AG04450 (cell line): ENCODE results near the gene DYSF. TPM values are rescaled to one million over a fixed set of nuclear protein-coding genes. Genes with fewer than 3 reads are reported as not detected.
A peak's percentile ranks its signal among the peaks of the same experiment; 100 is the strongest.

ENCODE experiments used
- CTCF ChIA-PET: fragments of 300-600, 350-600 bp; formaldehyde crosslinking; extraction: SDS; loops from one replicate; lab custom pipeline; 2022; ENCODE audit warnings: antibody characterized with exemption, inconsistent platforms; lab: Charles Lee
- POLR2A ChIA-PET: fragments of 350-600 bp; formaldehyde crosslinking; extraction: SDS; loops from one replicate; lab custom pipeline; 2021; ENCODE audit warnings: antibody characterized with exemption, inconsistent platforms; lab: Yijun Ruan, JAX
- DNase-seq: peaks from one replicate; pipeline ENCODE4 v3.0.0-alpha.2; 2011; ENCODE audit warnings: low read depth, low spot score
- H3K27ac ChIP-seq: one replicate; pipeline ENCODE4 v1.5.1; 2012; ENCODE audit warnings: low read depth, low read length, control low read depth
- H3K27me3 ChIP-seq: one replicate; pipeline ENCODE4 v1.6.0; 2012; ENCODE audit warnings: low read length; ENCODE audit not compliant: control insufficient read depth, insufficient read depth
- H3K4me3 ChIP-seq: 2 replicates; pipeline ENCODE4 v1.5.1; 2011; ENCODE audit warnings: mild to moderate bottlenecking, low read depth, low read length, control low read depth
- H3K9me3 ChIP-seq: 2 replicates; pipeline ENCODE4 v1.5.1; 2012; ENCODE audit warnings: low read length; ENCODE audit not compliant: control insufficient read depth, insufficient read depth
- CTCF ChIP-seq: IDR thresholded peaks from 2 replicates; pipeline ENCODE4 v1.5.1; 2011; ENCODE audit warnings: low read depth, low read length, control low read depth, inconsistent platforms
- polyA plus RNA-seq: library from polyadenylated mRNA; depleted of rRNA; stranded (reverse); fragments of >200 nt; gene quantifications from 2 replicates; pipeline ENCODE4 v1.2.3, GENCODE V29; 2011

The DYSF gene
- polyA plus RNA-seq, 1 experiment = 0.07 TPM

GRCh38 chr2:71510196-71510807 is 56.9 kb downstream of the DYSF start:
- ChIA-PET POLR2A (interaction anchor here (0.7 kb wide), 2 partner anchors 47 to 125 kb away, joined by 3 read pairs; no protein-coding TSS in a partner anchor), CTCF (interaction anchor here (0.6 to 12.7 kb wide), 29 partner anchors 9 to 1300 kb away, joined by 3 to 467 read pairs (median 5); partner anchors contain the start of gene ZNF638)
- peak; percentile 94 for TF ChIP-seq CTCF
- no peak overlapping the region for H3K27ac ChIP-seq
- no peaks in the 10 kb centered on the region for H3K9me3 ChIP-seq
- peak; percentile 27 for DNase-seq
- no peak overlapping the region for H3K4me3 ChIP-seq
- H3K27me3 ChIP-seq = peaks cover 18% of the 10 kb centered on the region

GRCh38 chr2:71510938-71511337 is 57.6 kb downstream of the DYSF start:
- Histone ChIP-seq H3K27ac (no peak overlapping the region), H3K9me3 (no peaks in the 10 kb centered on the region), H3K4me3 (no peak overlapping the region), H3K27me3 (peaks cover 21% of the 10 kb centered on the region)
- ChIA-PET CTCF (interaction anchor here (0.6 to 12.7 kb wide), 25 partner anchors 9 to 1300 kb away, joined by 3 to 467 read pairs (median 5); partner anchors contain the start of gene ZNF638), POLR2A (no interaction called here)
- DNase-seq = no peak
- no peak for TF ChIP-seq CTCF

- Histone ChIP-seq H3K27ac (no peak overlapping the region), H3K27me3 (peaks cover 26% of the 10 kb centered on the region), H3K4me3 (no peak overlapping the region), H3K9me3 (no peaks in the 10 kb centered on the region)
- CTCF ChIA-PET = interaction anchor here (0.6 to 12.7 kb wide), 8 partner anchors 51 to 356 kb away, joined by 3 to 467 read pairs (median 12); partner anchors contain the start of gene ZNF638
- POLR2A ChIA-PET = no interaction called here
- TF ChIP-seq CTCF = no peak
- no peak for DNase-seq
Measured at GRCh38 chr2:71511776-71512175, 58.4 kb downstream of the DYSF start.

- CTCF ChIA-PET = interaction anchor here (0.6 to 12.7 kb wide), 5 partner anchors 51 to 356 kb away, joined by 3 to 467 read pairs (median 4); no protein-coding TSS in a partner anchor
- TF ChIP-seq CTCF = no peak
- no peaks in the 10 kb centered on the region for H3K9me3 ChIP-seq
- H3K27me3 ChIP-seq = peaks cover 28% of the 10 kb centered on the region
- H3K4me3 ChIP-seq = no peak overlapping the region
- DNase-seq = no peak
- POLR2A ChIA-PET = no interaction called here
- no peak overlapping the region for H3K27ac ChIP-seq
Measured at GRCh38 chr2:71512386-71512785, 59.0 kb downstream of the DYSF start.

GRCh38 chr2:71513096-71513495 is 59.7 kb downstream of the DYSF start:
- CTCF ChIA-PET = interaction anchor here (0.6 to 12.7 kb wide), 3 partner anchors 52 to 218 kb away, joined by 3 to 467 read pairs (median 58); no protein-coding TSS in a partner anchor
- Histone ChIP-seq H3K27me3 (peaks cover 32% of the 10 kb centered on the region), H3K27ac (no peak overlapping the region), H3K9me3 (no peaks in the 10 kb centered on the region), H3K4me3 (no peak overlapping the region)
- no peak for TF ChIP-seq CTCF
- no peak for DNase-seq
- POLR2A ChIA-PET = no interaction called here
